Renal cortical epithelial cell (primary cell): ENCODE results near the gene GRM4. TPM values are rescaled to one million over a fixed set of nuclear protein-coding genes. Genes with fewer than 3 reads are reported as not detected.

Experiments used
- DNase-seq: peaks from one replicate; pipeline ENCODE4 v3.0.0-alpha.2; 2011; ENCODE audit warnings: low read depth
- total RNA-seq: library from RNA; depleted of rRNA; stranded (reverse); fragments of >200 nt; gene quantifications from 2 replicates; pipeline ENCODE4 v1.2.3, GENCODE V29; 2014

GRM4 gene
- total RNA-seq, 1 donor from 2014 or later = 0.05 TPM

DNA sequence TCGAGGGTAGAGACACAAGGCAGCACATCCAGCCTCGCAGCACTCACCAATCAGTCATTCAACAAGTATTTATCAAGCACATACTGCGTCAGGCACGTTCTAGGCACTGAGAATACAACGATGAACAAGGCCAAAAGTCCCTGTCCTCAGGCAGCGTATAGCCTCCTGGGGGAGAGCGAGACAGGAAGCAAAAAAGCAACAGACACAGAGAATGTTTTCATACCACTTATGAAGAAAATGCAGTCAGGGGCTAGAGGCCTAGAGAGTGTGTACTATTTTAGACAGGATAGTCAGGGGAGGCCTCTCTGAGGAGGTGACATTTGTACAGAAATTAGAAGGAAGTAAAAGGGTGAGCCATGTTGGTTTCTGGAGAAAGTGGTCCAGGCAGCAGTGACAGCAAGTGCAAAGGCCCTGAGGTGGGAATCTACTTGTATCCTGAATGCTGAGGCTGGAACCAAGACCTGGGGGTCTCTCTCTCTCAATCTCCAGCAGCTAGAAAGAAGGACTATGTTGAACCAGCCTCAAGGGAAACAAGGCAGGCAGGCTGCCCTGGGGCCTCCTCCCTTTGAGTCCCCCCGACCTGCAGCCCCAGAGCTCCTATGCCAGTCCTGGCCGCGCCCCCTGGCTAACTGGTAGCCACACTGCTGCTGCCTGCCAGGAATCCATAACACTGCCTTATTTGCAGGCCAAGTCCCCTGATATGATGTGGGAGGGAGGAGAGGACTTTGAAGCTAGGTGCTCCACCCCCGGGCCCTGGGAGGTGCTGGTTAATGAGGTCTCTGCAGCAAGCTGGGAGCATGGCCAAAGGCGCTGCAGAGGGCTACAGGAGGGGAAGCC, 151.2 kb downstream of the GRM4 start:
- DNase-seq = no peak

GRCh38 chr6:33993653-33994471, 152.0 kb downstream of the GRM4 start:
- DNase-seq = no peak

DNA sequence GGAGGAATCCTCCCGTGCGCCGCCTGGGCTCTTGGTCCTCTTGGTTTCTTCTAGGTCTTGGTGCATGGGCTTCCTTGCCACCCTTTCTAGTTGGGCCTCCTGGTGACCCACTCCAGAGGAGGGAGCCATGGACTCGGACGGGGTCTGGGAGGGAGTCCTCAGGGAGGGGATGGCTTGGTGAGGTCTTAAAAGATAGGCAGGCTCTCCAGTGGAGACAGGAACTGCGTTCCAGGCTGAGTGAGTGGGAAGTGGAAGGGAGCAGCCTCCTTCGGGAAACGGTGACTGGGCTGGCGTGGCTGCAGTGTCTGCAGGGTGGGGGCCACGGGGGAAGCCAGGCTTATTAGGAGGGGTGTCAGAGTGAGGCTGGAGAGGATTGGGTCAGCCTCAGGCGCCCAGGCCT, 152.8 kb downstream of the GRM4 start:
- DNase-seq = no peak

GRCh38 chr6:33992191-33992590, 153.7 kb downstream of the GRM4 start:
- no peak for DNase-seq

DNA sequence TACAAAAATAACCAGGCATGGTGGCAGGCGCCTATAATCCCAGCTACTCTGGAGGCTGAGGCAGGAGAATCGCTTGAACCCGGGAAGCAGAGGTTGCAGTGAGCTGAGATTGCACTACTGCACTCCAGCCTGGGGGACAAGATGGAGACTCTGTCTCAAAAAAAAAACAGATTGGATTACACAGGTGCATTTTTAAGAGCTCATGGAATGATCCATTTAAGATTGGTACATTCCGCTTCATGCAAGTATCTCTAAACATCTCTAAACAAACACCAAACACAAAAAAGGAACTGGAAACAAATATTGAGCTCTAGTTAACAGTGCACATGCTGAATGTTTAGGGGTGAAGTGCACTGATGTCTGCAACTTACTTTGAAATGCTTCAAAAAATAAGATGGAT, 154.3 kb downstream of the GRM4 start:
- DNase-seq = no peak

DNA sequence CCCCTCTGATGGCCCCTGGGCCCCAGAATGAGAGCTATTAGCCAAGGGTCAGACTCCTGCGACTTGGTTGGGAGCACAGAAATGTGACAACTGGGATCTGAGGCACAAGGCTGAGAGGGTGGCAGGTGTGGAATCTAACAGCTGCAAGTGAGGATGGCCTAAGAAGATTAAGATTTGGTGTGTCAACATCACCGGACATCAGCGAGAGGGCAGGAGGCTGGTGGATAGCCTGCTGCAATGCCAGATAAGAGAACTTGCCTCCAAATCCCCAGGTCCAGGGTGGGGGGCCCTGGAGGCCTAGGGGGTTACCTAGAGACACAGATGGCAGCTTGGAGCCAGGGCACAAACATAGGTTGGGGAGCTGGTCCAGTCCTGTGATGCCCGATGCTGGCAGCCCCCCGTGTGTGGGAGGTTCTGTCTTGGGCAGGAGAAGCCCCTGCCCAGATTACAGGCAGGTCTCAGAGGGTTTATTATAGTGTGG, 155.8 kb downstream of the GRM4 start:
- DNase-seq = no peak

DNA sequence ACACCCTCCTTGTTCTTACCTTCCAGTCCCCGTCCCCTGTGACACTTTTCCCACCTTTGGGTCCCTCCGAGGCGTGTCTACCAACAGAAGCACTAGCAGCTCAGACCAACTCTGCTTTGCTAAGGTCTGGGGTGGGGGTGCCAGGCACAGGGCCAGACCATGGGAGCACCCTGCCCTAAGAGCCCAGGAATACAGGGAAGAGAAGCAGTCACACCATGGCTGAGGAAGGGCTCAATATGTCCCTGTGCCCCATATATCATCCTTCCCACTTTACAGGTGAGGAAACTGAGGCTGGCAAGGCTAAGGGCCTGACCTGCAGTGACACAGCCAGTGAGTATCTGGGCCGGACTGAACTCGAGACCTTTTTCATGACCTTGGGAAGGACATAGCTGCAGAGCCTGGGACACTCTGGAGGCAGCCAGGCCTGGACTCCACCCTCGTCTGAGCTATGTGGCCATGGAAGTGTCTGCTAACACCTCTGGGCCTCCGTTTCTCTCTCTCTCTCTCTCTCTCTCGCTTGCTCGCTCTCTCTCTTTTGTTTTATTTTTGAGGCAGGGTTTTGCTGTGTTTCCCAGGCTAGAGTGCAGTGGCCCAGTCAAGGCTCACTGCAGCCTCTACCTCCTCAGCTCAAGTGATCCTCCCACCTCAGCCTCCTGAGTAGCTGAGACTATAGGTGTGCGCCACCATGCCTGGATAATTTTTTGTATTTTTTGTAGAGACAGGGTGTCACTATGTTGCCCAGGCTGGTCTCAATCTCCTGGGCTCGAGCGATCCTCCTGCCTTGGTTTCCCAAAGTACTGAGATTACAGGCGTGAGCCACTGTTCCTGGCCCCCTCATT, 156.7 kb downstream of the GRM4 start:
- no peak for DNase-seq

GRCh38 chr6:33988121-33989015, 157.5 kb downstream of the GRM4 start:
- DNase-seq = no peak

DNA sequence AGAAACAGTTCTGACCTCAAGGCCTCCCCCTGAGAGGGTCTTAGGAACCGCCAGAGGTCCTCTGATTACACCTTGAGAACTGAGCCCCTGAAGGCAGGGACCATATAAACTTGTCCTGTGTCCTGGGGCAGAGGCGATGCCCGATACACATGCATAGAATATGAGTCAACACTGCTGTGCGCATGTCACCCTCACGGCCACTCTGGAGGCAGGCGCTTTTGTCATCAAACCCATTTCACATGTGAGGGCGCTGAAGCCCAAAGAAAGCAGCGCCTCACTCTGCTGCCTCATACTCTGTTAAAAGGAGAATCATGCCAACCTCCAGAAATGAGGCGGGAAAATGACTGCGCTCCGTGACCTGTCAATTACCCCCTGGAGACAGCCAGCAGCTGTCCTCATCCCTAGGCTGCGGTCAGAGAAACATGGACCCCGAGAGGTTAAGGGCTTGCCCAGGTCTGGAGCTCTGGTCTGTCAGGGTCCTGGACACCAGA, 158.3 kb downstream of the GRM4 start:
- DNase-seq = no peak

GRCh38 chr6:33985947-33986346, 159.9 kb downstream of the GRM4 start:
- DNase-seq = no peak

- no peak for DNase-seq
Observed at GRCh38 chr6:33985313-33985751, 160.6 kb downstream of the GRM4 start.

GRCh38 chr6:33984466-33985312, 161.2 kb downstream of the GRM4 start:
- no peak for DNase-seq

DNA sequence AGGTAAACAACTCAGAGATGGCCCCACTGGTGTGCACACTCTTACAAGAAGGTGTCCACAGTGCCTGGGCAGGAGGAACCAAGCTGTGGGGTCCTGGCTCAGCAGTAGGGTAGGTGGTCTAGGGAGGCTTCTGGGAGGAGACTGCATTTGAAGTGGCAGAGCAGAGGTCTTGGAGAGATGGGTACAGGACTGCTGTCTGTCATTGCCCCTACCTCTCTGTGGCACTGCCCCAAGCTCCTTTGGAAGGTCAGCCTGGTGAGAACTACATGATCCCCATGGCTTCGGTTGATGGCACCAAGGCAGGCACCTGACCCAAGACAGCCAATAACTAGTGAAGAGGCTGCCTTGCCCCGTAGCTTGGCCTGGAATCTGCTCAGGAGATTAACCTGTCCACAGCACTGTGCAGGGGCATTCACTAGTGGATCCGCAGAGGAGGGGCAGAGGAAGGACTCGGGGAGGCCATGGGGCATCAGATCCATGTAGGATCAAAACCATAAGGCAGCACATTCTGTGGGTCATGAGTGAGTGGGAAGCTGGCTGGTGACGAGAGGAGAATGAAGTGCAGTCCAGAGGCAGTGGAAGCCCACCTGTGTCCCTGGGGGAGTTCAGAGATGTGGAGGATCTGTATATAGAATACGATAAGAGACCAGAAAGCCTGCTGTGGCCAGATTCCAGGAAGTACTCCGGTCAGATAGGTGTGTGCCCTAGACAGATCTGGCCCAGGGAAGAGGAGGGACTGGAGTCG, 162.0 kb downstream of the GRM4 start:
- no peak for DNase-seq

- DNase-seq = peak; percentile 33
Observed at GRCh38 chr6:33983109-33983716, 162.7 kb downstream of the GRM4 start.

- no peak for DNase-seq
Observed at GRCh38 chr6:33981861-33982260, 164.0 kb downstream of the GRM4 start.

DNA sequence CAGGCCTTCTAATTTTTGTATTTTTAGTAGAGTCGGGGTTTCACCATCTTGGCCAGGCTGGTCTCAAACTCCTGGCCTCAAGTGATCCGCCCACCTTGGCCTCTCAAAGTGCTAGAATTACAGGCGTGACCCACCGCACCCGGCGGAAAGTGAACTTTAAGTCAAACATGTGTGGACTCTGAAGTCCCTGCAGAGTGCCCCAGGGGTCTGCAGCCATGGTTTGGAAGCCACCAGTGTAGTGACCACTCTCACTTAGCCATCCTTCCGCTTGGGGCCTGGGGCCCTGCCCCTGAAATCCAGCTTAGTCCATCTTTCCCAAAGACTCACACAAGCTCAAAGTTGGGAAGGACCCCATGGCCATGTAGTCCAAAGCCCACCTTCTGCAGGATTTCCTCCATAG, 164.5 kb downstream of the GRM4 start:
- no peak for DNase-seq

DNA sequence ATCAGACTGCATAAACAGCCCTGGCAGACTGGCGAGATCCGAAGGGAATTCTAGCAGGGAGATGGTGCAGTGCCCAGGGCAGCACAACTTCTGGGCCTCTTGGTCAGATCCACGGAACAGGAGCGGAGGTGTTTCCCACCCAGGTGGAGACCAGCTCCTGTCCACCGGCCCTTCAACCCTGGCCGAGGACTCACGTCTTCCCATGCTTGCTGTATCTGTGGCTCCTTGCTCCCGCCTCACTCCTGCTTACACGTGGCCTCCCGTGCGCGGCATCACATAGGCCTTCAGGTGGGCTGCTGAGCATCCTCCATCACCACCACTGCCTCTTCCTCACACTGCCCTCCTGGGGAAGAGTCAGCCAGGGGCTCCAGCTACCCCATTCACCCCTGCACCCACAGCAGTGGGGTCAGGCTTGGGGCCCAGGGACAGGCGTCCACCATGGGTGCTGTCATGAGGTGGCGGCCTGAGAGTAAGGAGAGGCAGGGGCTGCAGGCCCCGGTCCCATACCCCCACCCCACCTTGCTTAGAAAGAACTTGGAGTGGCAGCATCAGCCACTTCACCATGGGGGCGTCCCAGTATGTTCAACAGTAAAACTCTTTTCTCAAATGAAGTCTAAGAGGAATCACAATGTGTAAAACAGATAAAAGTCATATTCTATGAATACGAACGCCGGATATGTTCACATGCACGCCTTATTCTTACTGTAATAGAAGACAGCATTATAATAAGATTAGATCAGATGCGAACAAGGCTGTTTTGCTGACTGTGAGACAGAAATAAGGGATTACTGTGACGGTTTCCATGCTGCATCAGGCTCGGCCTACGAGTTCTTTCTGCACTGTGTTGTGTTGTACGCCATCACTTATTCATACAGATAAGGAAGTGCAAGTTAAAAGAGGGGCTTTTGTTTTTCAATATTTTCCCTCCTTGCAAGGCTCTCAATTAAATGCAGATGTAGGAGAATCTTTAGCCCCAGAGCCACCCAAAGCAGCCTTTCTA, 165.4 kb downstream of the GRM4 start:
- no peak for DNase-seq
